Measurements from ENCODE around the gene ANKRD13C.
"Not testable (repeated sequence)": the region's sequence is repeated elsewhere in the genome, so short reads cannot be mapped to it uniquely, and the experiment has no call there.

DNA sequence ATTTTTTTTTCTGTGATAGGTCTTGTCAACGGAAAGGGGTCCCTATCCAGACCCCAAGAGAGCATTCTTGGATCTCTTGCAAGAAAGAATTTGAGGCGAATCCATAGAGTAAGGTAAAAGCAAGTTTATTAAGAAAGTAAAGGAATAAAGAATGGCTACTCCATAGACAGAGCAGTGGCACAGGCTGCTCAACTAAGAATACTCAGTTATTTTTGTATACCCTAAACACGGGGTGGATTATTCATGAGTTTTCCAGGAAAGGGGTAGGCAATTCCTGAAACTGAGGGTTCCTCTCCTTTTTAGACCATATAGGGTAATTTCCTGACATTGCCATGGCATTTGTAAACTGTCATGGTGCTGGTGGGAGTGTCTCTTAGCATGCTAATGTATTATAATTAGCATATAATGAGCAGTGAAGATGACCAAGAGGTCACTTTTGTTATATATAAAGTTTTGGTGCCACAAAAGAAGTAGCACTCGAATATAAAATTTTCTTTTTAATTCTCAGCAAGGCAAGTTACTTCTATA, 12.0 kb upstream of the ANKRD13C start:
- TF ChIP-seq, protein P1, sequence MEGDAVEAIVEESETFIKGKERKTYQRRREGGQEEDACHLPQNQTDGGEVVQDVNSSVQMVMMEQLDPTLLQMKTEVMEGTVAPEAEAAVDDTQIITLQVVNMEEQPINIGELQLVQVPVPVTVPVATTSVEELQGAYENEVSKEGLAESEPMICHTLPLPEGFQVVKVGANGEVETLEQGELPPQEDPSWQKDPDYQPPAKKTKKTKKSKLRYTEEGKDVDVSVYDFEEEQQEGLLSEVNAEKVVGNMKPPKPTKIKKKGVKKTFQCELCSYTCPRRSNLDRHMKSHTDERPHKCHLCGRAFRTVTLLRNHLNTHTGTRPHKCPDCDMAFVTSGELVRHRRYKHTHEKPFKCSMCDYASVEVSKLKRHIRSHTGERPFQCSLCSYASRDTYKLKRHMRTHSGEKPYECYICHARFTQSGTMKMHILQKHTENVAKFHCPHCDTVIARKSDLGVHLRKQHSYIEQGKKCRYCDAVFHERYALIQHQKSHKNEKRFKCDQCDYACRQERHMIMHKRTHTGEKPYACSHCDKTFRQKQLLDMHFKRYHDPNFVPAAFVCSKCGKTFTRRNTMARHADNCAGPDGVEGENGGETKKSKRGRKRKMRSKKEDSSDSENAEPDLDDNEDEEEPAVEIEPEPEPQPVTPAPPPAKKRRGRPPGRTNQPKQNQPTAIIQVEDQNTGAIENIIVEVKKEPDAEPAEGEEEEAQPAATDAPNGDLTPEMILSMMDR (conservative IDR thresholded peaks at IDR 0.05; ENCODE audit: low read depth, low read length), result not testable (repeated sequence)
- TF ChIP-seq EZH2 (IDR thresholded peaks at IDR 0.05; ENCODE audit: borderline replicate concordance, low read depth, low read length, poor library complexity, severe bottlenecking), result not testable (repeated sequence)

All from A673 (cell line).